Measurements from ENCODE around the gene ITGA11.

- TF ChIP-seq POLR2A (IDR thresholded peaks at IDR 0.05) (no peak), CTCF (IDR thresholded peaks at IDR 0.05) (no peak)
Measured at GRCh38 chr15:68298882-68299381, 133.0 kb downstream of the ITGA11 start.
